Neuronal stem cell (in vitro differentiated cells): ENCODE data around the gene S1PR3.

ENCODE experiments used
- DNase-seq: peaks from one replicate; pipeline ENCODE4 v3.0.0-alpha.2; 2013; ENCODE audit warnings: low spot score
- H2AFZ ChIP-seq: one replicate; pipeline ENCODE4 v1.6.1; 2013; ENCODE audit warnings: mild to moderate bottlenecking, low read length, inconsistent platforms
- H2AK5ac ChIP-seq: 2 replicates; pipeline ENCODE4 v1.6.1; 2013; ENCODE audit warnings: low read depth, mild to moderate bottlenecking, inconsistent platforms, low read length, moderate library complexity, mixed read lengths
- H2BK120ac ChIP-seq: 2 replicates; pipeline ENCODE4 v1.6.1; 2013; ENCODE audit warnings: low read depth, mild to moderate bottlenecking, inconsistent platforms, low read length, moderate library complexity, mixed read lengths
- H2BK12ac ChIP-seq: one replicate; pipeline ENCODE4 v1.6.1; 2013; ENCODE audit warnings: low read length, inconsistent platforms
- H2BK15ac ChIP-seq: 2 replicates; pipeline ENCODE4 v1.6.1; 2013; ENCODE audit warnings: mild to moderate bottlenecking, low read length, inconsistent platforms, mixed read lengths
- H2BK5ac ChIP-seq: one replicate; pipeline ENCODE4 v1.6.1; 2013; ENCODE audit warnings: inconsistent platforms, mild to moderate bottlenecking, low read length, moderate library complexity
- H3K14ac ChIP-seq: one replicate; pipeline ENCODE4 v1.6.1; 2013; ENCODE audit warnings: low read length, inconsistent platforms
- H3K18ac ChIP-seq: 2 replicates; pipeline ENCODE4 v1.6.1; 2013; ENCODE audit warnings: low read length, inconsistent platforms
- H3K23ac ChIP-seq: 2 replicates; pipeline ENCODE4 v1.6.1; 2013; ENCODE audit warnings: low read depth, mild to moderate bottlenecking, mixed read lengths, low read length, inconsistent platforms; ENCODE audit not compliant: poor library complexity
- H3K27ac ChIP-seq: replicated peaks from 3 replicates; pipeline ENCODE4 v1.5.1; 2013; ENCODE audit warnings: low read length, inconsistent platforms
- H3K27me3 ChIP-seq, 3 experiments: 2 replicates each; pipeline ENCODE4 v1.6.1; 2013; ENCODE audit warnings: low read length in 3 of 3, mild to moderate bottlenecking in 2 of 3, inconsistent platforms in 1 of 3, low read depth in 1 of 3, mixed read lengths in 1 of 3, moderate library complexity in 1 of 3; ENCODE audit not compliant: control insufficient read depth in 3 of 3, insufficient read depth in 3 of 3
- H3K36me3 ChIP-seq, 2 donors: replicated peaks in 1 of 2; 2 replicates each; pipeline ENCODE4 v1.6.1; 2013; ENCODE audit warnings: low read length in 2 of 2; ENCODE audit not compliant: control insufficient read depth in 2 of 2, insufficient read depth in 2 of 2
- H3K4ac ChIP-seq: 2 replicates; pipeline ENCODE4 v1.6.1; 2013; ENCODE audit warnings: inconsistent platforms, mild to moderate bottlenecking, low read length, moderate library complexity
- H3K4me1 ChIP-seq, 2 donors: 1 replicate in 1 of 2; 2 replicates in 1 of 2; pipeline ENCODE4 v1.6.1; 2013; ENCODE audit warnings: low read length in 2 of 2, low read depth in 1 of 2; ENCODE audit not compliant: control insufficient read depth in 2 of 2, insufficient read depth in 1 of 2
- H3K4me2 ChIP-seq: one replicate; pipeline ENCODE4 v1.6.1; 2013; ENCODE audit warnings: mild to moderate bottlenecking, low read length, inconsistent platforms; ENCODE audit not compliant: insufficient read depth, poor library complexity, severe bottlenecking
- H3K4me3 ChIP-seq, 2 donors: 2 replicates each; pipeline ENCODE4 v1.5.1; 2013; ENCODE audit warnings: low read length in 2 of 2, mild to moderate bottlenecking in 2 of 2, inconsistent platforms in 1 of 2, moderate library complexity in 1 of 2
- H3K79me1 ChIP-seq: one replicate; pipeline ENCODE4 v1.6.1; 2013; ENCODE audit warnings: low read depth, mild to moderate bottlenecking, inconsistent platforms, low read length, moderate library complexity
- H3K9ac ChIP-seq: one replicate; pipeline ENCODE4 v1.6.1; 2013; ENCODE audit warnings: mild to moderate bottlenecking, low read depth, low read length, inconsistent platforms; ENCODE audit not compliant: poor library complexity
- H3K9me3 ChIP-seq, 2 donors: replicated peaks in 1 of 2; 2 replicates each; pipeline versions ENCODE3 to v1.6.1; 2013; ENCODE audit warnings: low read length in 2 of 2, mild to moderate bottlenecking in 2 of 2, inconsistent platforms in 1 of 2, low read depth in 1 of 2, mixed read lengths in 1 of 2, moderate library complexity in 1 of 2; ENCODE audit not compliant: control insufficient read depth in 2 of 2, insufficient read depth in 1 of 2
- H4K8ac ChIP-seq: one replicate; pipeline ENCODE4 v1.6.1; 2013; ENCODE audit warnings: low read depth, mild to moderate bottlenecking, inconsistent platforms, low read length, moderate library complexity
- H4K91ac ChIP-seq: one replicate; pipeline ENCODE4 v1.6.1; 2013; ENCODE audit warnings: low read length, low read depth, mild to moderate bottlenecking, inconsistent platforms; ENCODE audit not compliant: poor library complexity
- WGBS, 2 donors: extraction: QIAGEN DNeasy Blood & Tissue Kit; methylation state at CpG; one replicate each; pipeline ENCODE4 v1.1.7; 2013; ENCODE audit warnings: missing lambda C conversion rate in 2 of 2, mixed read lengths in 1 of 2; ENCODE audit not compliant: insufficient read length in 2 of 2, insufficient replicate concordance in 1 of 2; ENCODE audit errors: extremely low coverage in 2 of 2; 5-methylcytosine and 5-hydroxymethylcytosine counted together

Gene S1PR3

DNA sequence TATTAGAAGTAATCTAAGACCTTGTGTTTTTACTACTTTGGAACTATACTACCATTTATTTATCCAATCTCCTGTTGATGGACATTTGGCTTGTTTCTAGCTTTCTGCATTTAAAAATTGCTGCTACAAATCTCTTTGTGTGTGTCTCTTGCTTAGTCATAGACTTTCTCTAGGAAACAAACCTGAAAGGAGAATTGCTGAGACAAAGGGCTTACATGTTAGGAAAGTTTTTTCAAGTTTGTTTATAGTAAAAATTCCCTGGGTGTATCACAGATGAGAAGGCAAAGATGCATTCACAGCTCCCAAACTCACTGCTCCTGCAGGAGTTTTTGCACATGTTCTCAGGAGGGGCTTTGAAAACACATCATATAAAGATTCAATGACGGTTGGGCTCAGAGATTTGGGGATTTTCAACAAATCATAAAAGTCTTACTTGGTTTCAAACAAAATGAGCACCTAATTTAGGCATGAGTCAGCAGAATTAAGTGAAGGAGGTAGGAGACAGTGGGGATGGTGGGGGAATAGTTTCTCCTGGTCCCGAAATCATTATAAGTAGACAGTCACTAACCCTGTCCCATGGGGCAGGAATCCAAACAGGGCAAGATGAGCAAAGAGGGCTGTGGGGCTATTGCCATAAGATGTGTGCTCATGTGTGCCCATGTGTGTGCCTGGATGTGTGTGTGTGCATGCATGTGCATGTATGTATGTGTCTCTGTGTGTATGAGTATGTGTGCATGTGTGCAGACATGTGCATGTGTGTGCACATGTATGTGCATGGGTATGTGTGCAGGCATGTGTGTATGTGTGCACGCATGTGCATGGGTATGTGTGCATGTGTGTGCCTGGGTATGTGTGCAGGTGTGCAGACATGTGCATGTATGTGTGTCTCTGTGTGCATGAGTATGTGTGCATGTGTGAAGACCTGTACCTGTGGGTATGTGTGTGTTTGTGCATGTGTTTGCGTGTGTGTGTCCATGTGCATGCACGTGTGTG lies 43.4 kb upstream of the S1PR3 start:
- Histone ChIP-seq H3K36me3 (no peaks in the 10 kb centered on the region), H3K9ac (peak overlapping the region; percentile 66), H3K79me1 (no peaks in the 10 kb centered on the region), H4K8ac (no peak overlapping the region), H3K4me1 (peaks cover 18 to 32% of the 10 kb centered on the region in 2 donors), H2BK120ac (no peak overlapping the region), H2BK12ac (no peak overlapping the region), H3K4me3 (peak overlapping the region in 1 of 2 donors; percentile 64), H3K27ac (no peak overlapping the region), H4K91ac (peak overlapping the region; percentile 34), H3K4me2 (no peak overlapping the region), H2AK5ac (no peak overlapping the region), H3K14ac (peak overlapping the region; percentile 49), H3K23ac (peak overlapping the region; percentile 81), H3K4ac (no peak overlapping the region), H2BK15ac (no peak overlapping the region), H3K9me3 (peaks cover 0 to 6% of the 10 kb centered on the region in 2 donors), H3K27me3 (peaks cover 0 to 6% (median 0%) of the 10 kb centered on the region in 3 experiments), H3K18ac (no peak overlapping the region), H2BK5ac (no peak overlapping the region), H2AFZ (no peak overlapping the region)
- WGBS, 2 donors = no CpG with 5 or more reads among the region's 5 CpGs
- DNase-seq = no peak

DNA sequence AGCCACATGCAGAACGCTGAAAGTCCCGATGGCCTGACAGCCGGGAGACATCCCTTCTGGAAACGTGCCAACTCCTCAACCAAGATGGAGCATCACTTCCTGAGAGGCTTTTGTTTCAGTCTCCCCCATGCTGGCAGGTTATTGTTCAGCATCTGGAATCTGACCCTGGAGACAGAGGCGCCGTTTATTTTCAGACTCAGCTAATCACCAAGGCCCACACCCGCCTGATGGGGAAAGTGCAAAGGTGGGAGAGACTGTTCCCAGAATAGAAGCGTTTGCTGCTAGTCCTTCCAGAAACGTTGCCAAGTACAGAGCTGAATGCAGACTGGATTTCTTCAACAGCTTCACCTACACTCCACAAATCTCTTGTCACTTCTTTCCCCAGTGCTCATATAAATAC lies 41.8 kb upstream of the S1PR3 start:
- Histone ChIP-seq H3K9ac (no peak overlapping the region), H4K8ac (no peak overlapping the region), H2AFZ (peak overlapping the region; percentile 24), H2BK5ac (no peak overlapping the region), H2BK15ac (no peak overlapping the region), H3K4me2 (no peak overlapping the region), H3K9me3 (peaks cover 6% of the 10 kb centered on the region in 2 donors), H2AK5ac (no peak overlapping the region), H3K23ac (no peak overlapping the region), H3K27ac (no peak overlapping the region), H3K14ac (no peak overlapping the region), H4K91ac (no peak overlapping the region), H3K18ac (no peak overlapping the region), H3K27me3 (peaks cover 0 to 6% (median 0%) of the 10 kb centered on the region in 3 experiments), H2BK120ac (no peak overlapping the region), H3K4me1 (peaks cover 18 to 34% of the 10 kb centered on the region in 2 donors), H3K4ac (no peak overlapping the region), H2BK12ac (no peak overlapping the region), H3K4me3 (no peak overlapping the region), H3K79me1 (no peaks in the 10 kb centered on the region), H3K36me3 (no peaks in the 10 kb centered on the region)
- WGBS, 2 donors = no CpG with 5 or more reads among the region's 9 CpGs
- no peak for DNase-seq

DNA sequence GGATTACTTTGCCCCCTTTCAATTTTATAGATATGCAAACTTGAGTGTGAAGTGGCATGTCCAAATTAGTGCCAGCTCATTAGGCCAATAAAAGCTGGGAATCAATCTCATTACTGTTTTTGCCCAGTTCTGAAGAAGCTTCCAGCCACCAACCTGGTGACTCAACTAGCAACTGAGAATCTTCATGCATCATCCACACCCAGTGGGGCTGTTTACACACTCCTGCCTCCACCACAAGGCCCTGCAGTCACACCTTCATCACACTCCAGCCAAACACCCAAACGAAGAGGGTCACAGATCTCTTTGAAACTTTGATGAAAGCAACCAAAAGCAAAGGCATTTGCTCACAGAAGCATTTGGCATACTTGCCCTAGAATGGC lies 41.3 kb upstream of the S1PR3 start:
- Histone ChIP-seq H3K18ac (peak overlapping the region; percentile 86), H2AK5ac (peak overlapping the region; percentile 20), H3K36me3 (no peaks in the 10 kb centered on the region), H3K9me3 (peaks cover 8 to 9% of the 10 kb centered on the region in 2 donors), H3K9ac (no peak overlapping the region), H2BK5ac (no peak overlapping the region), H4K8ac (no peak overlapping the region), H2BK120ac (no peak overlapping the region), H3K27ac (no peak overlapping the region), H3K23ac (no peak overlapping the region), H3K79me1 (no peaks in the 10 kb centered on the region), H2BK12ac (no peak overlapping the region), H3K27me3 (peaks cover 0 to 6% (median 0%) of the 10 kb centered on the region in 3 experiments), H4K91ac (no peak overlapping the region), H3K4me3 (no peak overlapping the region), H2BK15ac (no peak overlapping the region), H3K14ac (no peak overlapping the region), H2AFZ (no peak overlapping the region), H3K4ac (no peak overlapping the region), H3K4me1 (peaks cover 18 to 34% of the 10 kb centered on the region in 2 donors), H3K4me2 (no peak overlapping the region)
- WGBS, 2 donors = no CpG with 5 or more reads among the region's 1 CpG
- no peak for DNase-seq
